HG02970 (cell line): ENCODE measurements around the gene SSH3.
A peak's percentile ranks its signal among the peaks of the same experiment; 100 is the strongest.
"Not testable (repeated sequence)": the region's sequence is repeated elsewhere in the genome, so short reads cannot be mapped to it uniquely, and the experiment has no call there.

Source experiments
- ATAC-seq: cut with Tn5 transposase; IDR thresholded peaks from one replicate; pipeline ENCODE4 v1.9.1; 2021; ENCODE audit warnings: mild to moderate bottlenecking, moderate library complexity, moderate number of reproducible peaks; ENCODE audit not compliant: unreplicated experiment, low FRiP score

The SSH3 gene

GRCh38 chr11:67303132-67303834 lies at the start of gene SSH3:
TSS of gene SSH3 (plus strand) at chr11:67303530. CDS start at chr11:67303626, 96 bp downstream.
- no peak for ATAC-seq

- no peak for ATAC-seq
Measured at GRCh38 chr11:67253872-67254624, 49.3 kb upstream of the SSH3 start.

GRCh38 chr11:67254798-67255197 lies 48.5 kb upstream of the SSH3 start:
- no peak for ATAC-seq

GRCh38 chr11:67255353-67255752 lies 48.0 kb upstream of the SSH3 start:
- no peak for ATAC-seq

GRCh38 chr11:67255864-67256263 lies 47.5 kb upstream of the SSH3 start:
- ATAC-seq: no peak

GRCh38 chr11:67256477-67257135 lies 46.7 kb upstream of the SSH3 start:
- ATAC-seq: no peak

- no peak for ATAC-seq
Measured at GRCh38 chr11:67260406-67260805, 42.9 kb upstream of the SSH3 start.

- ATAC-seq: not testable (repeated sequence)
Measured at GRCh38 chr11:67260885-67261639, 42.3 kb upstream of the SSH3 start.

GRCh38 chr11:67261640-67261945 lies 41.7 kb upstream of the SSH3 start:
- no peak for ATAC-seq

- no peak for ATAC-seq
Measured at GRCh38 chr11:67261946-67262681, 41.2 kb upstream of the SSH3 start.

- ATAC-seq: no peak
Measured at GRCh38 chr11:67262731-67263675, 40.3 kb upstream of the SSH3 start.

- no peak for ATAC-seq
Measured at GRCh38 chr11:67264260-67264659, 39.1 kb upstream of the SSH3 start.

GRCh38 chr11:67264877-67265632 lies 38.3 kb upstream of the SSH3 start:
- no peak for ATAC-seq

GRCh38 chr11:67265633-67266448 lies 37.5 kb upstream of the SSH3 start:
- peak; percentile 51 for ATAC-seq

GRCh38 chr11:67266449-67267187 lies 36.7 kb upstream of the SSH3 start, which contains the start of gene GRK2:
TSS of gene GRK2 (plus strand) at chr11:67266473. CDS start at chr11:67266700, 227 bp downstream.
- ATAC-seq: no peak

GRCh38 chr11:67267188-67268080 lies 35.9 kb upstream of the SSH3 start:
- no peak for ATAC-seq
